SU-DHL-6 (cell line): Measurements from ENCODE around the gene KIF21B.

Experiments used
- H2AFZ ChIP-seq: fragments of 200-600 bp; sonication (generic); 2 replicates; pipeline ENCODE4 v1.6.1; 2014; ENCODE audit warnings: low read depth, mild to moderate bottlenecking, moderate library complexity, mixed read lengths, antibody characterized with exemption, low read length; ENCODE audit not compliant: severe bottlenecking
- H3F3A ChIP-seq: fragments of 200-600 bp; shearing (Covaris generic); 2 replicates; pipeline ENCODE4 v1.6.0; 2016; ENCODE audit warnings: antibody characterized with exemption, mild to moderate bottlenecking; ENCODE audit not compliant: insufficient read depth
- H3K27ac ChIP-seq: fragments of 200-600 bp; sonication (generic); 2 replicates; pipeline ENCODE4 v1.5.1; 2016; ENCODE audit warnings: low read depth, mild to moderate bottlenecking, low read length, moderate library complexity, mixed read lengths
- H3K27me3 ChIP-seq: fragments of 200-600 bp; sonication (generic), shearing (Covaris generic); 2 replicates; pipeline ENCODE4 v1.6.0; 2014; ENCODE audit warnings: mild to moderate bottlenecking, low read length
- H3K36me3 ChIP-seq: fragments of 200-600 bp; sonication (generic); 2 replicates; pipeline ENCODE4 v1.6.1; 2014; ENCODE audit warnings: mild to moderate bottlenecking, low read length, mixed read lengths
- H3K4me2 ChIP-seq: fragments of 300-600, 200-600 bp; shearing (Covaris generic), sonication (generic); 2 replicates; pipeline ENCODE4 v1.6.0; 2014; ENCODE audit warnings: low read length, low read depth, mild to moderate bottlenecking; ENCODE audit not compliant: poor library complexity, severe bottlenecking
- H3K4me3 ChIP-seq: fragments of 200-600 bp; sonication (generic); 2 replicates; pipeline ENCODE4 v1.5.1; 2014; ENCODE audit warnings: antibody characterized with exemption, low read length, mild to moderate bottlenecking, mixed read lengths; ENCODE audit not compliant: insufficient read depth, poor library complexity, severe bottlenecking
- H3K79me2 ChIP-seq: fragments of 200-600 bp; sonication (generic); 2 replicates; pipeline ENCODE4 v1.6.1; 2014; ENCODE audit warnings: mild to moderate bottlenecking, low read length, moderate library complexity; ENCODE audit not compliant: insufficient read depth
- H3K9ac ChIP-seq: fragments of 200-600 bp; sonication (generic); 2 replicates; pipeline ENCODE4 v1.7.0; 2014; ENCODE audit warnings: mild to moderate bottlenecking, low read length
- H3K9me2 ChIP-seq: fragments of 200-600 bp; sonication (generic); replicated peaks from 2 replicates; pipeline ENCODE4 v1.6.1; 2014; ENCODE audit warnings: low read length; ENCODE audit not compliant: insufficient read depth
- H3K9me3 ChIP-seq: fragments of 200-600 bp; sonication (generic); 2 replicates; pipeline ENCODE4 v1.6.1; 2014; ENCODE audit warnings: low read length, mixed read lengths; ENCODE audit not compliant: insufficient read depth
- H4K20me1 ChIP-seq: fragments of 200-600 bp; sonication (generic); 2 replicates; pipeline ENCODE4 v1.6.1; 2014; ENCODE audit warnings: low read depth, mild to moderate bottlenecking, antibody characterized with exemption, low read length, moderate library complexity, mixed read lengths
- CTCF ChIP-seq: fragments of 200-600 bp; sonication (generic); IDR thresholded peaks from one replicate; pipeline ENCODE4 v1.5.1; 2017; ENCODE audit warnings: antibody characterized with exemption, mild to moderate bottlenecking, low read length, moderate library complexity; ENCODE audit not compliant: insufficient read depth, poor library complexity, severe bottlenecking
- EZH2phosphoT487 ChIP-seq: fragments of 200-600 bp; sonication (generic), shearing (Covaris generic); conservative IDR thresholded peaks from 2 replicates; pipeline ENCODE4 v1.6.1; 2018; ENCODE audit warnings: mild to moderate bottlenecking, antibody characterized with exemption, low read length, moderate library complexity, mixed read lengths

Gene KIF21B

GRCh38 chr1:200977071-200977754 lies 46.3 kb downstream of the KIF21B start:
- Histone ChIP-seq H3K9me3 (no peaks in the 10 kb centered on the region), H3K27me3 (no peaks in the 10 kb centered on the region), H3K27ac (no peak overlapping the region), H3K79me2 (no peaks in the 10 kb centered on the region), H3K36me3 (no peaks in the 10 kb centered on the region), H4K20me1 (no peaks in the 10 kb centered on the region), H3K4me3 (no peak overlapping the region), H3K9me2 (no peaks in the 10 kb centered on the region), H3K9ac (no peak overlapping the region), H2AFZ (no peak overlapping the region), H3F3A (no peaks in the 10 kb centered on the region), H3K4me2 (no peak overlapping the region)
- no peak for TF ChIP-seq CTCF
- no peak for TF ChIP-seq EZH2phosphoT487

GRCh38 chr1:200976634-200977033 lies 46.9 kb downstream of the KIF21B start:
- Histone ChIP-seq H2AFZ (no peak overlapping the region), H4K20me1 (no peaks in the 10 kb centered on the region), H3K9ac (no peak overlapping the region), H3K4me2 (no peak overlapping the region), H3K79me2 (no peaks in the 10 kb centered on the region), H3F3A (no peaks in the 10 kb centered on the region), H3K36me3 (no peaks in the 10 kb centered on the region), H3K27me3 (no peaks in the 10 kb centered on the region), H3K9me3 (no peaks in the 10 kb centered on the region), H3K9me2 (no peaks in the 10 kb centered on the region), H3K4me3 (no peak overlapping the region), H3K27ac (no peak overlapping the region)
- no peak for TF ChIP-seq CTCF
- TF ChIP-seq EZH2phosphoT487, result no peak

- no peaks in the 10 kb centered on the region for H3K27me3 ChIP-seq
- no peaks in the 10 kb centered on the region for H3K36me3 ChIP-seq
- H3K4me2 ChIP-seq, result no peak overlapping the region
- H2AFZ ChIP-seq, result no peak overlapping the region
- H3K9me3 ChIP-seq, result no peaks in the 10 kb centered on the region
- TF ChIP-seq EZH2phosphoT487 (no peak), CTCF (no peak)
- no peak overlapping the region for H3K9ac ChIP-seq
- H3K9me2 ChIP-seq, result no peaks in the 10 kb centered on the region
- no peaks in the 10 kb centered on the region for H3K79me2 ChIP-seq
- H4K20me1 ChIP-seq, result no peaks in the 10 kb centered on the region
- H3F3A ChIP-seq, result no peaks in the 10 kb centered on the region
- H3K4me3 ChIP-seq, result no peak overlapping the region
- H3K27ac ChIP-seq, result no peak overlapping the region
Measured at GRCh38 chr1:200975458-200975857, 48.1 kb downstream of the KIF21B start.
